H1 (cell line): ENCODE results near the gene CCDC117. TPM values are rescaled to one million over a fixed set of nuclear protein-coding genes. Genes with fewer than 3 reads are reported as not detected.

ENCODE experiments used
- polyA plus RNA-seq, 7 experiments: library from polyadenylated mRNA; depleted of rRNA in 3 of 7; stranded (reverse) in 5 of 7; unstranded in 2 of 7; fragments of >200 nt in 5 of 7; fragments of 200-250 nt in 2 of 7; gene quantifications; 1 replicate in 5 of 7; 2 replicates in 1 of 7; 4 replicates in 1 of 7; pipeline versions ENCODE4 v1.2.1 to v1.2.3, GENCODE V29; 2011 to 2013; ENCODE audit warnings: missing spikeins in 2 of 7, mixed read lengths in 2 of 7
- small RNA-seq: library from polyadenylated mRNA; stranded (forward); fragments of <200 nt; extraction: miRNeasy Mini kit (QIAGEN cat#:217004); gene quantifications from one replicate; pipeline ENCODE3, GENCODE V24; 2013; ENCODE audit not compliant: insufficient read depth
- total RNA-seq: library from RNA; stranded (reverse); fragmentation: NEBNext Ultra II Directional; extraction: Animal tissue kit (Norgen Biotek cat#: 25700); gene quantifications from 2 replicates; pipeline ENCODE4 v1.2.1, GENCODE V29; 2021

The CCDC117 gene
- total and polyA plus RNA-seq, 2 of the 8 experiments (the other 6 are each of a cell fraction or from before 2014, with no cell fraction given) = 9.1 to 43.1 TPM

Small RNAs within 50 kb of the gene (small RNA-seq; reads per million reads assigned to genes)
- not detected for gene Z93930.1

Other genes with a start within 250 kb of the CCDC117 start
- 12.6 and 13.1 TPM in 2 replicates for gene TTC28, start 92.9 kb upstream of the CCDC117 start, total RNA-seq
- gene TTC28, start 92.9 kb upstream of the CCDC117 start, polyA plus RNA-seq (2011; rRNA removed) = 2.6 and 6.5 TPM in 2 replicates
- gene CHEK2, start 30.9 kb upstream of the CCDC117 start, total RNA-seq = 73.8 and 74.9 TPM in 2 replicates
- gene CHEK2, start 30.9 kb upstream of the CCDC117 start, polyA plus RNA-seq (2011; rRNA removed) = 89.5 and 109 TPM in 2 replicates
- 15.4 and 16.6 TPM in 2 replicates for gene HSCB, start 30.7 kb upstream of the CCDC117 start, total RNA-seq
- gene HSCB, start 30.7 kb upstream of the CCDC117 start, polyA plus RNA-seq (2011; rRNA removed) = 14.7 and 16.1 TPM in 2 replicates
- gene XBP1, start 27.9 kb downstream of the CCDC117 start, total RNA-seq = 128 and 131 TPM in 2 replicates
- gene XBP1, start 27.9 kb downstream of the CCDC117 start, polyA plus RNA-seq (2011; rRNA removed) = 76.3 and 99.8 TPM in 2 replicates
- 20.6 and 21.7 TPM in 2 replicates for gene ZNRF3, start 110.9 kb downstream of the CCDC117 start, total RNA-seq
- 14.1 and 21.0 TPM in 2 replicates for gene ZNRF3, start 110.9 kb downstream of the CCDC117 start, polyA plus RNA-seq (2011; rRNA removed)